Loucy (cell line): ENCODE measurements around the gene APOF.

Source experiments
- H2AFZ ChIP-seq: fragments of 200-600 bp; sonication (generic); 2 replicates; pipeline ENCODE4 v1.6.0; 2016; ENCODE audit warnings: antibody characterized with exemption, mild to moderate bottlenecking, low read length, moderate library complexity
- H3F3A ChIP-seq: fragments of 200-600 bp; 2 replicates; pipeline ENCODE4 v1.6.0; 2016; ENCODE audit warnings: antibody characterized with exemption, low read depth, mild to moderate bottlenecking
- H3K27me3 ChIP-seq: fragments of 200-600 bp; sonication (generic); 2 replicates; pipeline ENCODE4 v1.6.1; 2014; ENCODE audit warnings: low read length, mild to moderate bottlenecking; ENCODE audit not compliant: insufficient read depth, poor library complexity, severe bottlenecking
- H3K36me3 ChIP-seq: fragments of 200-600 bp; sonication (generic); 2 replicates; pipeline ENCODE4 v1.6.1; 2016; ENCODE audit warnings: low read length; ENCODE audit not compliant: insufficient read depth
- H3K4me1 ChIP-seq: fragments of 200-600 bp; sonication (generic); 2 replicates; pipeline ENCODE4 v1.5.1; 2014; ENCODE audit warnings: low read length, mild to moderate bottlenecking; ENCODE audit not compliant: insufficient read depth, poor library complexity, severe bottlenecking
- H3K4me2 ChIP-seq: fragments of 200-600 bp; sonication (generic); 2 replicates; pipeline ENCODE4 v1.6.0; 2014; ENCODE audit warnings: antibody characterized with exemption, low read length, low read depth, mild to moderate bottlenecking; ENCODE audit not compliant: poor library complexity, severe bottlenecking
- H3K4me3 ChIP-seq: fragments of 200-600 bp; sonication (generic); 2 replicates; pipeline ENCODE4 v1.5.1; 2014; ENCODE audit warnings: low read length, mild to moderate bottlenecking, mixed read lengths; ENCODE audit not compliant: poor library complexity, severe bottlenecking
- H3K79me2 ChIP-seq: fragments of 200-600 bp; sonication (generic); 2 replicates; pipeline ENCODE4 v1.6.1; 2014; ENCODE audit warnings: low read length; ENCODE audit not compliant: insufficient read depth
- H3K9ac ChIP-seq: fragments of 200-600 bp; sonication (generic); 2 replicates; pipeline ENCODE4 v1.6.0; 2014; ENCODE audit warnings: mild to moderate bottlenecking, low read depth, low read length, moderate library complexity; ENCODE audit not compliant: poor library complexity, severe bottlenecking
- H3K9me2 ChIP-seq: fragments of 200-600 bp; sonication (generic); replicated peaks from 2 replicates; pipeline ENCODE4 v1.6.1; 2016; ENCODE audit warnings: low read depth, low read length, mixed read lengths
- H3K9me3 ChIP-seq: fragments of 200-600 bp; sonication (generic); 2 replicates; pipeline ENCODE4 v1.6.1; 2014; ENCODE audit warnings: mild to moderate bottlenecking, antibody characterized with exemption, low read length, low read depth; ENCODE audit not compliant: insufficient read depth
- H4K20me1 ChIP-seq: fragments of 200-600 bp; sonication (generic); 2 replicates; pipeline ENCODE4 v1.6.0; 2014; ENCODE audit warnings: antibody characterized with exemption, low read length, mild to moderate bottlenecking; ENCODE audit not compliant: insufficient read depth, poor library complexity, severe bottlenecking
- CTCF ChIP-seq: fragments of 200-600 bp; sonication (generic); conservative IDR thresholded peaks from 2 replicates; pipeline ENCODE4 v1.5.1; 2014; ENCODE audit warnings: mild to moderate bottlenecking, antibody characterized with exemption, low read length
- EZH2phosphoT487 ChIP-seq: fragments of 200-600 bp; IDR thresholded peaks from 2 replicates; pipeline ENCODE4 v1.6.1; 2018; ENCODE audit warnings: antibody characterized with exemption, mild to moderate bottlenecking, moderate library complexity, borderline replicate concordance

APOF gene

GRCh38 chr12:56382611-56383010 is 20.0 kb upstream of the APOF start:
- Histone ChIP-seq H3K9me3 (no peaks in the 10 kb centered on the region), H3K9me2 (no peaks in the 10 kb centered on the region), H3K27me3 (no peaks in the 10 kb centered on the region), H3K4me2 (no peak overlapping the region), H3K4me1 (no peaks in the 10 kb centered on the region), H2AFZ (no peak overlapping the region), H3K79me2 (no peaks in the 10 kb centered on the region), H4K20me1 (no peaks in the 10 kb centered on the region), H3K36me3 (no peaks in the 10 kb centered on the region), H3K9ac (no peak overlapping the region), H3K4me3 (no peak overlapping the region), H3F3A (no peaks in the 10 kb centered on the region)
- TF ChIP-seq EZH2phosphoT487 (no peak), CTCF (no peak)

GRCh38 chr12:56377989-56378316 is 15.3 kb upstream of the APOF start:
- Histone ChIP-seq H3K9me2 (no peaks in the 10 kb centered on the region), H3K4me3 (no peak overlapping the region), H3K9me3 (peaks cover 3% of the 10 kb centered on the region; the same call in 1 of the 2 replicates), H3K36me3 (no peaks in the 10 kb centered on the region), H3K9ac (no peak overlapping the region), H2AFZ (0 out of 2 replicates have a peak overlapping the region, but pooled peaks have one; percentile 16), H3K27me3 (no peaks in the 10 kb centered on the region), H3F3A (no peaks in the 10 kb centered on the region), H3K79me2 (no peaks in the 10 kb centered on the region), H4K20me1 (no peaks in the 10 kb centered on the region), H3K4me2 (no peak overlapping the region), H3K4me1 (no peaks in the 10 kb centered on the region)
- TF ChIP-seq CTCF (no peak), EZH2phosphoT487 (no peak)

GRCh38 chr12:56377310-56377988 is 14.8 kb upstream of the APOF start:
- TF ChIP-seq CTCF, result no peak
- no peak for TF ChIP-seq EZH2phosphoT487
- Histone ChIP-seq H3K79me2 (no peaks in the 10 kb centered on the region), H3K9me2 (no peaks in the 10 kb centered on the region), H4K20me1 (no peaks in the 10 kb centered on the region), H3F3A (no peaks in the 10 kb centered on the region), H3K27me3 (no peaks in the 10 kb centered on the region), H3K4me3 (no peak overlapping the region), H3K36me3 (no peaks in the 10 kb centered on the region), H3K9ac (no peak overlapping the region), H3K4me2 (no peak overlapping the region), H3K4me1 (no peaks in the 10 kb centered on the region), H3K9me3 (peaks cover 3% of the 10 kb centered on the region; the same call in 1 of the 2 replicates), H2AFZ (peak overlapping the region; percentile 16; the same call in 1 of the 2 replicates)
